Testis (tissue), 2 donors: ENCODE measurements around the gene ICA1.

Source experiments
- POLR2A ChIP-seq: fragments of 450-650 bp; IDR thresholded peaks from one replicate; pipeline ENCODE4 v1.6.1; 2017; ENCODE audit warnings: antibody characterized with exemption, mild to moderate bottlenecking, moderate library complexity
- TF ChIP-seq, protein P1 (sequence below), 3 experiments: fragments of 450-650 bp in 2 of 3; fragments of 200-600 bp in 1 of 3; sonication (generic) in 1 of 3; IDR thresholded peaks; one replicate each; pipeline ENCODE4 v1.5.1; 2016 to 2019; ENCODE audit warnings: antibody characterized with exemption in 3 of 3, mild to moderate bottlenecking in 2 of 3, moderate library complexity in 1 of 3

DNA sequence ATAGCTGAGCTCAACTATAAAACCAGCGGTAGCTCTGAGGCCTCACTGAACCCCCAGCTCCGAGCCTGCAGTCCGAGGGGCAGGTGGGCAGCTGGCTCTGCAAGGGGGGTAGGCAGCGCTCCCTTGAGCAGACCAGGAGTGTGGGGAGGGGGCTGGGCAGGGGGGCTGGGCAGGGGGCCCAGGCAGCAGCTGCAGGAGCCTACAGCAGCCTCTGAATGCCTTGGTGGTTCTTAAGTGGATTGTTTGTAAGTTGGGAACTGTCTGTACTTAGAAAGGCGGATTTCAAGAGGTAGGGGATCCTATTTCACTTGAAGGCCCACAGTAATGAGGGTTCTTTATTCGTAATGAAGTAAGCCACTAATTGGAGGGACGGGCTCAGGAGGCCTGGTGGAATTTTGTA is 72.3 kb downstream of the ICA1 start:
- TF ChIP-seq, protein P1, sequence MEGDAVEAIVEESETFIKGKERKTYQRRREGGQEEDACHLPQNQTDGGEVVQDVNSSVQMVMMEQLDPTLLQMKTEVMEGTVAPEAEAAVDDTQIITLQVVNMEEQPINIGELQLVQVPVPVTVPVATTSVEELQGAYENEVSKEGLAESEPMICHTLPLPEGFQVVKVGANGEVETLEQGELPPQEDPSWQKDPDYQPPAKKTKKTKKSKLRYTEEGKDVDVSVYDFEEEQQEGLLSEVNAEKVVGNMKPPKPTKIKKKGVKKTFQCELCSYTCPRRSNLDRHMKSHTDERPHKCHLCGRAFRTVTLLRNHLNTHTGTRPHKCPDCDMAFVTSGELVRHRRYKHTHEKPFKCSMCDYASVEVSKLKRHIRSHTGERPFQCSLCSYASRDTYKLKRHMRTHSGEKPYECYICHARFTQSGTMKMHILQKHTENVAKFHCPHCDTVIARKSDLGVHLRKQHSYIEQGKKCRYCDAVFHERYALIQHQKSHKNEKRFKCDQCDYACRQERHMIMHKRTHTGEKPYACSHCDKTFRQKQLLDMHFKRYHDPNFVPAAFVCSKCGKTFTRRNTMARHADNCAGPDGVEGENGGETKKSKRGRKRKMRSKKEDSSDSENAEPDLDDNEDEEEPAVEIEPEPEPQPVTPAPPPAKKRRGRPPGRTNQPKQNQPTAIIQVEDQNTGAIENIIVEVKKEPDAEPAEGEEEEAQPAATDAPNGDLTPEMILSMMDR (IDR thresholded peaks at IDR 0.05): no peak
- no peak for TF ChIP-seq POLR2A
